Activated effector memory CD4-positive, alpha-beta T cell treated with Interleukin-2 at 50 U/mL for 16 hours (primary cell): ENCODE data around the gene NTN5.

Experiments used
- DNase-seq: peaks from one replicate; pipeline ENCODE4 v3.0.0-alpha.2; 2020

Gene NTN5

DNA sequence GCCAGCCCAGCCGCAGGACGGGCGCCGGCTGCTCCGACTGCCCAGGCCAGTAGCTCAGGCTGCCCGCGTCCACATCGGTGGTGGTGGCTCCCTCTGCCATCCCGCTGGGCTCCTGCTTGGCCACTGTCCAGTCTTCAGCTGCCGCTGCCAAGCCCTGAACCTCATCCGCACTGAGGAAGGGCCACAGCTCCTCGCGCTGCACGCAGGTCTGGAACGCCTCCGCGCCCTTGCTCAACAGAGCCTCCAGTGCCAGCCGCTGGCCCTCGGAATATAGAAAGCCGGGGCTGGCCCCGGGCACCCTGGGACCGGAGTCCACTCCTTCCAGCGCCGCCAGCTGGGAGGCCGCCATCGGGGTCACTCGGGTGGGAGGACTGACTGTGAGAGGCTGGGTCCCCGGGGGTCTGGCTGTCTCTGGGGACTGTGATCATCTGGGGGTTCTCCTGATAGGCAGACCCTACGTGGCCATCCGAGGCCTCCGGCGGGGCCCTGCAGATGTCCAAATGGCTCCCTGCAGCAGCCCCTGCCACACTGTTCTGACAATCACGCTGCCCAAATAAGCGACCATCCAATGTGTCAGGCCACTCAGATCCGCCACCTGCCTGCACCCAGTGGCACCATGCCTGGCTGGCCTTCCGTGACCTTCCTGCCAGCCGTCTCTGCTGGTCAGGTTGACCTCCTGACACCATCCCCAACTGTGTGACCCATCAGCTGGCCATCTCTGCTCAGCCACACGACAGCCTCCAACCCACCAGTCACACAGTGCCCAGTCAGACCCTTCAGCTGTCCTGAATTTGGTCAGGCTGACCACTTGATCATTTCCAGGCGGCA lies 59.6 kb downstream of the NTN5 start:
- no peak for DNase-seq

DNA sequence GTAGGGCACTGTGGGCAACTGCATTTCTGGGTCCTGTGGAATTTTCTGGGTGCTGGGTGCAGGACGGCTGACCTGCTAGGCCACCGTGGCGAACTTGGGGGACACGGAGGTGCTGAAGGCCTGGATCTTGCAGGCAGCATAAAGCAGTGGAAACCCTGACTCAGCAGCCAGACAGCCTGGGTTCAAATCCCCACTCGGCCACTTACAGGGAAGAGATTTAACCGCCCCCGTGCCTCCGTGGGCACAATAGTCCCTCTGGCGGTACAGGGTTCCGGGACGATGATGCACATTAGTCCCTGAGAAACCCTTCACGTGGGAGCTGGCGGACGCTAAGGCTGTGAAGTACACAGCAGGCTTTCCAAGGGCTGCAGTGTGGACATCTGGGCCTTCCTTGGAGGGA lies 60.9 kb downstream of the NTN5 start:
- DNase-seq = no peak
